HG02970 (cell line): Measurements from ENCODE around the gene FUT4.
A peak's percentile ranks its signal among the peaks of the same experiment; 100 is the strongest.
"Not testable (repeated sequence)": the region's sequence is repeated elsewhere in the genome, so short reads cannot be mapped to it uniquely, and the experiment has no call there.

Source experiments
- ATAC-seq: cut with Tn5 transposase; IDR thresholded peaks from one replicate; pipeline ENCODE4 v1.9.1; 2021; ENCODE audit warnings: mild to moderate bottlenecking, moderate library complexity, moderate number of reproducible peaks; ENCODE audit not compliant: unreplicated experiment, low FRiP score

Gene FUT4

GRCh38 chr11:94543695-94544645 lies at the start of gene FUT4:
FUT4 (plus strand) TSS chr11:94543921; CDS start chr11:94544134, 213 bp downstream.
- ATAC-seq: peak; percentile 84

GRCh38 chr11:94494126-94494680 lies 49.5 kb upstream of the FUT4 start:
- peak; percentile 69 for ATAC-seq

- no peak for ATAC-seq
These were observed 43.5 kb upstream of the FUT4 start for GRCh38 chr11:94500181-94500580.

GRCh38 chr11:94501522-94501921 lies 42.2 kb upstream of the FUT4 start:
- ATAC-seq: no peak

GRCh38 chr11:94504689-94505293 lies 38.9 kb upstream of the FUT4 start:
- ATAC-seq: no peak

GRCh38 chr11:94506513-94506912 lies 37.2 kb upstream of the FUT4 start:
- ATAC-seq: not testable (repeated sequence)

GRCh38 chr11:94507485-94507884 lies 36.2 kb upstream of the FUT4 start:
- ATAC-seq: no peak

- ATAC-seq: peak; percentile 58
These were observed 31.6 kb upstream of the FUT4 start, which contains the start of gene C11orf97 for GRCh38 chr11:94511932-94512781. C11orf97 (plus strand) TSS chr11:94512461; CDS start chr11:94512529, 68 bp downstream.

- no peak for ATAC-seq
These were observed 30.6 kb upstream of the FUT4 start for GRCh38 chr11:94513091-94513490.

- ATAC-seq: no peak
These were observed 28.3 kb upstream of the FUT4 start for GRCh38 chr11:94515398-94515797.

GRCh38 chr11:94516725-94517124 lies 27.0 kb upstream of the FUT4 start:
- ATAC-seq: no peak

- no peak for ATAC-seq
These were observed 25.4 kb upstream of the FUT4 start for GRCh38 chr11:94518300-94518699.

GRCh38 chr11:94519478-94520084 lies 24.1 kb upstream of the FUT4 start:
- no peak for ATAC-seq

GRCh38 chr11:94521684-94522083 lies 22.0 kb upstream of the FUT4 start:
- no peak for ATAC-seq

GRCh38 chr11:94524341-94524740 lies 19.4 kb upstream of the FUT4 start:
- no peak for ATAC-seq

- no peak for ATAC-seq
These were observed 18.0 kb upstream of the FUT4 start for GRCh38 chr11:94525546-94526324.

GRCh38 chr11:94526645-94527438 lies 16.9 kb upstream of the FUT4 start:
- no peak for ATAC-seq

GRCh38 chr11:94528551-94528950 lies 15.2 kb upstream of the FUT4 start:
- ATAC-seq: no peak
